NCI-H446 treated with DMSO at 0.1 percent for 48 hours (cell line): Measurements from ENCODE around the gene ZMIZ1.

Source experiments
- DNase-seq: peaks from one replicate; lab custom pipeline; 2025; lab: John Stamatoyannopoulos, UW

The ZMIZ1 gene

GRCh38 chr10:79287973-79288723 lies 219.4 kb downstream of the ZMIZ1 start:
- no peak for DNase-seq

DNA sequence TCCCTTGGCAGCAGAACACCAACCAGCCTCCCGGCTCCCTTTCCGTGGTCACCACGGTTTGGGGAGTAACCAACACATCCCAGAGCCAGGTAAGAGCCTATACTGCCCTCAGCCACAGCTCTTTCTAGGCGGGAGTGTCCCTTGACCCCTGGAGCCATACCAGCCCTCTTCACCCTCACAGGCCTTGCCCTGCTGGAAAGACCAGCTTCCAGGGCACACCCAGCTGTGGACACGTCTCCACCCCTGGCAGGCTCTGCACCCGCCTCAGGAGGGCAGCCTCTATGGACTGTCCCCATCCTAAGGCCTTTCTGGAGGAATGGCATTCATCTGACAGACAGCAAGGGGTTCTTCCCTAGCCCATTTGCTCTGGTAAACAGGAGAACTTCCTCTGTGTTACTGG lies 221.0 kb downstream of the ZMIZ1 start:
- no peak for DNase-seq

DNA sequence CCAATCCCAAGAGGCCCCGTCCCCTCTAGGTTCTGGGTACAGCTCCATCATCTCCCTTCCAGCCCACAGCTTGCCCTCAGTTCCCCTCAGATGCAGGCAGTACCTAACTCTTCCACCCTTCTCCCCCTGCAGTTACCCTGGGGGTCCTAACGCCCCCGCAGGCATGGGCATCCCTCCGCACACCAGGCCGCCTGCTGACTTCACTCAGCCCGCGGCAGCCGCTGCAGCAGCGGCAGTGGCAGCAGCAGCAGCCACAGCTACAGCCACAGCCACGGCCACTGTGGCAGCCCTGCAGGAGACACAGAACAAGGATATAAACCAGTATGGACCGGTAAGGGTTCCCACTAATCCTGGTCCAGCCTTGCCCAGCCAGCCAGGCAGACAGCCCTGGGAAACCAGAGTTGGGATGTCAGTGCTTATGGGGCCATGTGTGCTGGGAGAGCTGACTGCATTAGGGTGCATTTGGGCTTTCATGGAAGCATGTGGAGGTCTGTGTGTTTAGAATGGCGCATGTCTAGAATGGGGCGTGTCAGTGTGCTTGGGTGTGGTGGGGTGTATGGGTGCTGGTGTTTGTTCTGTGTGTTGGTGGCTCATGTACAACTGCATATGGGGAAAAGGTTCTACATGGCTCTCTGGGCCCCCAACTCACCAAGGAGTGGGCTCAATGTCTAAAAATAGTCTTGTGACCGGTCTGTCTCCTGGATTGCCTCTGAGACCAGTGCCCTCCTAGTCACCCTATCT lies 223.4 kb downstream of the ZMIZ1 start:
- DNase-seq = no peak

GRCh38 chr10:79292891-79293746 lies 224.4 kb downstream of the ZMIZ1 start:
- no peak for DNase-seq

GRCh38 chr10:79293841-79294581 lies 225.2 kb downstream of the ZMIZ1 start:
- DNase-seq = no peak

GRCh38 chr10:79295563-79295962 lies 226.8 kb downstream of the ZMIZ1 start:
- DNase-seq = no peak

DNA sequence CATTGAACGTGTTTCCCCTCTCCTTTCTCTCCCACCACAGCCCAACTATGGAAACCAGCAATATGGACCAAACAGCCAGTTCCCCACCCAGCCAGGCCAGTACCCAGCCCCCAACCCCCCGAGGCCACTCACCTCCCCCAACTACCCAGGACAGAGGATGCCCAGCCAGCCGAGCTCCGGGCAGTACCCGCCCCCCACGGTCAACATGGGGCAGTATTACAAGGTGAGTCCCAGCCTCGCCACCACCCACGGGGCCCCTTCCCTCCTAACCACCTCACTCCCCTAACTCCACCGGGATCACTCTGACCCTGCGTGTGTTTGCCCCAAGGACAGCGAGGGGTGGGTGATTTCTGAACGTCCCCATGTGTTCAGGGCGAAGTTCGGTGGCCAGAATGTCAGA lies 227.7 kb downstream of the ZMIZ1 start:
- DNase-seq = no peak

- DNase-seq = no peak
Observed at GRCh38 chr10:79298403-79299244, 229.9 kb downstream of the ZMIZ1 start.

GRCh38 chr10:79299397-79300241 lies 230.9 kb downstream of the ZMIZ1 start:
- no peak for DNase-seq

GRCh38 chr10:79300711-79301110 lies 231.9 kb downstream of the ZMIZ1 start:
- no peak for DNase-seq

GRCh38 chr10:79301754-79302530 lies 233.2 kb downstream of the ZMIZ1 start:
- no peak for DNase-seq

GRCh38 chr10:79303631-79304478 lies 235.1 kb downstream of the ZMIZ1 start:
- no peak for DNase-seq

DNA sequence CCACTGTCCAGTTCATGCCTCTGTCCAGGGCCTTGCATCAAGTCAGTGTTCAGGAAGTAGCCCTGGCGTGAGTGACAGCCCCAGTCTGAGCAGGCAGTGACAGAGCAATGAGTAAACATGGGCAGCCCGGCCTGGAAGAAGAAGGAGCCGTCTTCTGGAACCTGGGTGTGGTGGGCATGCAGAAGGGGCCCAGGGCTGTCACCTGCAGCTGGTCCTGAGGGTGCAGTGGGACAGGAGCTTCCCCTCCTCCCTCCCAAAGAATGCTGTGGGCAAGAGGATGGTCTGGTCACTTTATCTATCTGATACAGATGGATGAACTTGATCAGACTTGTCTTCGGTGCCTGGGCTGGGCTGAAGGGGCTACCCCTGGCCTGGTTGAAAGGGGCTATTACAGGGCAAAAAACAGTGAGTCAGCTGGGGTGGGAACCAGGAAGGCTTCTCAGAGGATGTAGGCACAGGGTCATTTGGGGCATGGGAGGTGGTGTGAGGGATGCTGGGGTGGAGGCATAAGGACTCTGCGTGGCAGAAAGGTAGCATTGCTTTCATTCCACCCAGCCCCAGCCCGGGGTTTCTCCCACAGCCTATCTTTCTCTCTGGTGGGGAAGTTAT lies 235.8 kb downstream of the ZMIZ1 start:
- no peak for DNase-seq

DNA sequence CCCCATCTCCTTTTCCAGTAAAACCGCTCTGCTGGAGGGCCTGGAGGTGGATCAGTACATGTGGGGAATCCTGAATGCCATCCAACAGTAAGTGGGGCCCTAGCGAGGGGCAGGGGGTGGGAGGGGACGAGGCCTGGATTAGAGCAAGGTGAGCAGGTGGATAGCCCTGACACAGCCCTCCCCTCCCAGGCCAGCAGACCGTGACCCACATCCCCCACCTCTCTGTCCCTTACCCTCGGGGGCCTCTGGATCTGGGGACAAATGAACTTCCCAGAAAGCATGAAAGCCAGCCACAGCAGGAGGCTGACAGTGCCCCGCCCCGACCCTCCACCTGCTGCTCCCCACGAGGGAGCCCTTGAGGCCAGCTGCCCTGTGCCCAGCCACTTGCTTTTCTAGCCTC lies 236.7 kb downstream of the ZMIZ1 start:
- DNase-seq = no peak

- no peak for DNase-seq
Observed at GRCh38 chr10:79305988-79306387, 237.2 kb downstream of the ZMIZ1 start.

GRCh38 chr10:79306644-79307220 lies 238.0 kb downstream of the ZMIZ1 start:
- no peak for DNase-seq

DNA sequence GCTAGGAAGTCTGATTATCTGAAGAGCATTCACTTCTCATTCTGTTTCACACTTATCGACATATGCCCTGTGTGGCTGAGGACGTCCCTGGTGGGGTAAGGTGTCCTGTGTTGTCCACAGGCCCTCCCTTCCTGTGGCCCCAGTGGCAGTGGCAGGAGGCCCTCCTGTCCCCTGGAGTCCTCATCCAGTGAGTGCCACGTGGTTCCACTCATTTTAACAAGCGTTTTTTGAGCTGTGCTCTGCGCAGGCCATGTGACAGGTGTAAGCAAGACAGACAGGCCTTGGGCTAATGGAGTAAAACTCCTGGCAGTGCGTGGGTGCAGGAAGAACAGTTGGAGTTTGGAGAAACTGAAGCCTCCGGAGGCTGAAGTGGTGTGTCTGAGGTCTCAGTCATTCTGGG lies 239.2 kb downstream of the ZMIZ1 start:
- no peak for DNase-seq
